A549 (cell line): Measurements from ENCODE around the gene DSC1. TPM values are rescaled to one million over a fixed set of nuclear protein-coding genes. Genes with fewer than 3 reads are reported as not detected.

Source experiments
- ATAC-seq, 2 experiments: fragments of 200-7000 bp in 1 of 2; fragments of >200 bp in 1 of 2; cut with Nextera tagmentation in 1 of 2; cut with Tn5 transposase in 1 of 2; 3 replicates each; pipeline versions ENCODE4 v1.8.0 to v1.9.1; 2018 to 2020; ENCODE audit warnings: mild to moderate bottlenecking in 1 of 2, moderate library complexity in 1 of 2
- CTCF ChIA-PET: fragments of 300-600 bp; sonication (Branson Sonifier 250); formaldehyde crosslinking; extraction: SDS; loops from one replicate; lab custom pipeline; 2021; ENCODE audit warnings: antibody characterized with exemption, inconsistent platforms; lab: Yijun Ruan, JAX
- POLR2A ChIA-PET: fragments of 350-600 bp; formaldehyde crosslinking; extraction: SDS; loops from one replicate; lab custom pipeline; 2021; ENCODE audit warnings: antibody characterized with exemption, inconsistent platforms; lab: Yijun Ruan, JAX
- DNase-seq, 2 experiments: peaks; one replicate each; pipeline versions ENCODE4 v3.0.0 to v3.0.0-alpha.2; 2011 to 2016; ENCODE audit warnings: low read depth in 1 of 2, low spot score in 1 of 2
- FAIRE-seq: peaks from 2 replicates; lab custom pipeline; 2011; peaks lifted over from hg19 to GRCh38; lab: Jason Lieb, UNC
- H3K27ac ChIP-seq, 2 experiments: fragments of >200 bp; sonication (Bioruptor Twin); formaldehyde crosslinking; 3 replicates each; pipeline ENCODE4 v1.5.1; 2016 to 2017
- H3K4me1 ChIP-seq: fragments of >200 bp; sonication (Bioruptor Twin); formaldehyde crosslinking; 3 replicates; pipeline ENCODE4 v1.6.1; 2016
- H3K4me2 ChIP-seq: fragments of >200 bp; sonication (Bioruptor Twin); formaldehyde crosslinking; 3 replicates; pipeline ENCODE4 v1.6.1; 2016
- H3K4me3 ChIP-seq: fragments of >200 bp; sonication (Bioruptor Twin); formaldehyde crosslinking; 3 replicates; pipeline ENCODE4 v1.5.1; 2016
- H3K9me3 ChIP-seq: fragments of >200 bp; sonication (Bioruptor Twin); formaldehyde crosslinking; 3 replicates; pipeline ENCODE4 v1.6.1; 2016
- CBX2 ChIP-seq: fragments of 200-600 bp; sonication (generic); IDR thresholded peaks from 2 replicates; pipeline ENCODE4 v1.6.1; 2016; ENCODE audit warnings: low read depth, mild to moderate bottlenecking, borderline replicate concordance
- CEBPB ChIP-seq, 2 experiments: fragments of >200 bp in 1 of 2; sonication (Bioruptor Twin) in 1 of 2; formaldehyde crosslinking in 1 of 2; IDR thresholded peaks; 2 replicates each; pipeline ENCODE4 v1.6.1; 2012 to 2016
- CHD2 ChIP-seq: fragments of 150-350 bp; IDR thresholded peaks from 2 replicates; pipeline ENCODE4 v1.6.1; 2014; ENCODE audit warnings: low read length; ENCODE audit not compliant: partially characterized antibody
- EHF ChIP-seq: fragments of 250-450 bp; sonication (Bioruptor Pico); IDR thresholded peaks from 2 replicates; pipeline ENCODE4 v1.5.0; 2020; ENCODE audit warnings: mild to moderate bottlenecking
- ELK1 ChIP-seq: fragments of 150-350 bp; IDR thresholded peaks from 2 replicates; pipeline ENCODE4 v1.6.1; 2014; ENCODE audit warnings: low read depth, mild to moderate bottlenecking, low read length
- EP300 ChIP-seq, 2 experiments: fragments of >200 bp; sonication (Bioruptor Twin); formaldehyde crosslinking; IDR thresholded peaks; 2 replicates in 1 of 2; 3 replicates in 1 of 2; pipeline ENCODE4 v1.6.1; 2016 to 2017
- FOSB ChIP-seq: fragments of 250-450 bp; sonication (Bioruptor Pico); IDR thresholded peaks from 2 replicates; pipeline ENCODE4 v1.5.0; 2020; ENCODE audit warnings: mild to moderate bottlenecking, moderate library complexity
- HES2 ChIP-seq: fragments of >200 bp; sonication (Bioruptor Twin); formaldehyde crosslinking; IDR thresholded peaks from 2 replicates; pipeline ENCODE4 v1.6.1; 2016
- HOXA7 ChIP-seq: fragments of 250-450 bp; sonication (Bioruptor Pico); IDR thresholded peaks from 2 replicates; pipeline ENCODE4 v1.5.0; 2020; ENCODE audit warnings: mild to moderate bottlenecking, moderate library complexity
- HOXB13 ChIP-seq: fragments of 250-450 bp; sonication (Bioruptor Pico); IDR thresholded peaks from 2 replicates; pipeline ENCODE4 v1.5.0; 2020; ENCODE audit warnings: low read depth, mild to moderate bottlenecking, moderate library complexity
- JUN ChIP-seq, 2 experiments: fragments of >200 bp; sonication (Bioruptor Twin); formaldehyde crosslinking; IDR thresholded peaks; 2 replicates in 1 of 2; 3 replicates in 1 of 2; pipeline ENCODE4 v1.6.1; 2016 to 2017
- MAZ ChIP-seq: fragments of 150-350 bp; IDR thresholded peaks from 2 replicates; pipeline ENCODE4 v1.6.1; 2014; ENCODE audit warnings: antibody characterized with exemption, low read depth, low read length, borderline replicate concordance
- NPAS2 ChIP-seq: fragments of 250-450 bp; sonication (Bioruptor Pico); IDR thresholded peaks from 2 replicates; pipeline ENCODE4 v1.8.0; 2022; ENCODE audit warnings: mild to moderate bottlenecking, moderate library complexity, borderline replicate concordance
- POLR2A ChIP-seq: IDR thresholded peaks from 2 replicates; pipeline ENCODE4 v1.6.1; 2012; ENCODE audit warnings: mild to moderate bottlenecking, low read length
- RAD21 ChIP-seq, 2 experiments: fragments of >200 bp in 1 of 2; sonication (Bioruptor Twin) in 1 of 2; formaldehyde crosslinking in 1 of 2; IDR thresholded peaks in 1 of 2; conservative IDR thresholded peaks in 1 of 2; 2 replicates in 1 of 2; 3 replicates in 1 of 2; pipeline ENCODE4 v1.6.1; 2012 to 2018; ENCODE audit warnings: inconsistent platforms in 1 of 2
- RARB ChIP-seq: fragments of 250-450 bp; sonication (Bioruptor Pico); IDR thresholded peaks from 2 replicates; pipeline ENCODE4 v1.8.0; 2021; ENCODE audit warnings: mild to moderate bottlenecking, moderate library complexity
- RFX5 ChIP-seq: fragments of 450-650 bp; IDR thresholded peaks from 2 replicates; pipeline ENCODE4 v1.7.1; 2014; ENCODE audit warnings: antibody characterized with exemption, mild to moderate bottlenecking, moderate library complexity
- RNF2 ChIP-seq: fragments of 200-600 bp; sonication (generic); IDR thresholded peaks from 2 replicates; pipeline ENCODE4 v1.6.1; 2016; ENCODE audit warnings: low read depth, mild to moderate bottlenecking, antibody characterized with exemption, moderate library complexity, borderline replicate concordance
- TP53 ChIP-seq: fragments of 250-450 bp; sonication (Bioruptor Pico); IDR thresholded peaks from 2 replicates; pipeline ENCODE4 v1.5.0; 2021; ENCODE audit warnings: mild to moderate bottlenecking, moderate library complexity
- ZC3H11A ChIP-seq: fragments of 450-650 bp; IDR thresholded peaks from 2 replicates; pipeline ENCODE4 v1.6.1; 2014; ENCODE audit warnings: antibody characterized with exemption, mild to moderate bottlenecking
- ZFP36 ChIP-seq: fragments of 450-650 bp; IDR thresholded peaks from 2 replicates; pipeline ENCODE4 v1.6.1; 2014; ENCODE audit warnings: borderline replicate concordance; ENCODE audit not compliant: partially characterized antibody
- ZNF302 ChIP-seq: fragments of 250-450 bp; sonication (Bioruptor Pico); IDR thresholded peaks from 2 replicates; pipeline ENCODE4 v1.9.0; 2021; ENCODE audit warnings: inconsistent platforms, mild to moderate bottlenecking, moderate library complexity
- ZSCAN20 ChIP-seq: fragments of 250-450 bp; sonication (Bioruptor Pico); IDR thresholded peaks from 2 replicates; pipeline ENCODE4 v1.8.0; 2022; ENCODE audit warnings: mild to moderate bottlenecking, moderate library complexity
- WGBS: methylation state at CpG from one replicate; pipeline ENCODE4 v1.1.6; 2017; ENCODE audit errors: missing lambda C conversion rate; 5-methylcytosine and 5-hydroxymethylcytosine counted together
- polyA plus RNA-seq, 4 experiments: library from polyadenylated mRNA; depleted of rRNA in 3 of 4; stranded (reverse); fragments of >200 nt; fragmentation: RNase III in 1 of 4; extraction: RNeasy Plus Mini Kit Qiagen cat#74134 plus additional on column Dnase treatment in 1 of 4; gene quantifications; 2 replicates in 3 of 4; 3 replicates in 1 of 4; pipeline ENCODE4 v1.2.3, GENCODE V29; 2011 to 2017
- TF ChIP-seq, protein P1 (sequence below): IDR thresholded peaks from 2 replicates; pipeline ENCODE4 v1.6.1; 2012
- TF ChIP-seq, protein P2 (sequence below): fragments of 250-450 bp; sonication (Bioruptor Pico); IDR thresholded peaks from 2 replicates; pipeline ENCODE4 v1.5.0; 2021; ENCODE audit warnings: mild to moderate bottlenecking, moderate library complexity, borderline replicate concordance
- TF ChIP-seq, protein P3 (sequence below): fragments of 200-600 bp; sonication (generic); IDR thresholded peaks from 2 replicates; pipeline ENCODE4 v1.6.1; 2016; ENCODE audit warnings: antibody characterized with exemption, mild to moderate bottlenecking, moderate library complexity

Gene DSC1
- polyA plus RNA-seq, 2 of the 4 experiments (the other 2 are of a cell fraction): not detected

DNA sequence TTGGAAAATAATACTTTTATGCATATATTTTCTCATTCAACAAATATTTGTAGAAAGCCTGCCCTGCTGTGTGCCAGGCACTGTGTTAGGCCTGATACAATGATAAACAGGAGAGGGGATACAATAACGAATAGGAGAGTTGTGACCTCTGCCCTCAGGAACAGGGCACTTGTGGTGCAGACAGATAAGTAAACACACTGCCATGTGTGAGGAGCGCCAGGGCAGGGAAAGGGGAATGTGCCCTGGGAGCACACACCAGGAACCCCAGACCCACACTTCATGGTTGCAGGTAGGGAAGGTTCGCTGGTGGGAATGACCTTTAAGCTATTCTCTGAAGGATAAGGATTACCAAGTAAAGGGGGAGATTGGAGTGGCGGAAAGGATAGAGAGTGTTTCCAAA lies 42.2 kb upstream of the DSC1 start:
- TF ChIP-seq ZSCAN20 (no peak), EP300 (IDR thresholded peaks at IDR 0.05) (no peak), ZNF302 (no peak), POLR2A (no peak), CBX2 (no peak), FOSB (CRISPR knock-in tag) (no peak), RAD21 (conservative IDR thresholded peaks at IDR 0.05 in 1 of 2, IDR thresholded peaks at IDR 0.05 in 1 of 2) (no peak), JUN (IDR thresholded peaks at IDR 0.05) (no peak), TP53 (no peak), HOXA7 (CRISPR knock-in tag) (no peak), ELK1 (no peak), RNF2 (no peak)
- TF ChIP-seq, protein P1, sequence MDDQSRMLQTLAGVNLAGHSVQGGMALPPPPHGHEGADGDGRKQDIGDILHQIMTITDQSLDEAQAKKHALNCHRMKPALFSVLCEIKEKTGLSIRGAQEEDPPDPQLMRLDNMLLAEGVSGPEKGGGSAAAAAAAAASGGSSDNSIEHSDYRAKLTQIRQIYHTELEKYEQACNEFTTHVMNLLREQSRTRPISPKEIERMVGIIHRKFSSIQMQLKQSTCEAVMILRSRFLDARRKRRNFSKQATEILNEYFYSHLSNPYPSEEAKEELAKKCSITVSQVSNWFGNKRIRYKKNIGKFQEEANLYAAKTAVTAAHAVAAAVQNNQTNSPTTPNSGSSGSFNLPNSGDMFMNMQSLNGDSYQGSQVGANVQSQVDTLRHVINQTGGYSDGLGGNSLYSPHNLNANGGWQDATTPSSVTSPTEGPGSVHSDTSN: no peak
- ChIA-PET CTCF (no interaction called here), POLR2A (no interaction called here)
- no peak overlapping the region for H3K4me2 ChIP-seq
- H3K27ac ChIP-seq: no peak overlapping the region
- peaks cover 23% of the 10 kb centered on the region for H3K4me1 ChIP-seq
- no peaks in the 10 kb centered on the region for H3K9me3 ChIP-seq
- 72% methylated on average over 4 of the region's 4 CpGs for WGBS
- DNase-seq: no peak
- H3K4me3 ChIP-seq: no peak overlapping the region
- no peak for ATAC-seq
- no peak for FAIRE-seq

GRCh38 chr18:31204166-31204565 lies 41.5 kb upstream of the DSC1 start:
- FAIRE-seq: no peak
- Histone ChIP-seq H3K9me3 (no peaks in the 10 kb centered on the region), H3K4me2 (no peak overlapping the region), H3K4me3 (no peak overlapping the region), H3K4me1 (peaks cover 29% of the 10 kb centered on the region), H3K27ac (no peak overlapping the region)
- 85% methylated on average over 2 of the region's 2 CpGs for WGBS
- ChIA-PET POLR2A (no interaction called here), CTCF (no interaction called here)
- no peak for DNase-seq
- no peak for TF ChIP-seq HOXB13 (CRISPR knock-in tag)
- TF ChIP-seq RFX5: no peak
- no peak for TF ChIP-seq CHD2
- TF ChIP-seq ZSCAN20: no peak
- TF ChIP-seq MAZ: no peak
- no peak for TF ChIP-seq ZFP36
- TF ChIP-seq, protein P2, sequence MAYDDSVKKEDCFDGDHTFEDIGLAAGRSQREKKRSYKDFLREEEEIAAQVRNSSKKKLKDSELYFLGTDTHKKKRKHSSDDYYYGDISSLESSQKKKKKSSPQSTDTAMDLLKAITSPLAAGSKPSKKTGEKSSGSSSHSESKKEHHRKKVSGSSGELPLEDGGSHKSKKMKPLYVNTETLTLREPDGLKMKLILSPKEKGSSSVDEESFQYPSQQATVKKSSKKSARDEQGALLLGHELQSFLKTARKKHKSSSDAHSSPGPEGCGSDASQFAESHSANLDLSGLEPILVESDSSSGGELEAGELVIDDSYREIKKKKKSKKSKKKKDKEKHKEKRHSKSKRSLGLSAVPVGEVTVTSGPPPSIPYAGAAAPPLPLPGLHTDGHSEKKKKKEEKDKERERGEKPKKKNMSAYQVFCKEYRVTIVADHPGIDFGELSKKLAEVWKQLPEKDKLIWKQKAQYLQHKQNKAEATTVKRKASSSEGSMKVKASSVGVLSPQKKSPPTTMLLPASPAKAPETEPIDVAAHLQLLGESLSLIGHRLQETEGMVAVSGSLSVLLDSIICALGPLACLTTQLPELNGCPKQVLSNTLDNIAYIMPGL (CRISPR knock-in tag): no peak
- TF ChIP-seq HES2: no peak
- no peak for ATAC-seq

GRCh38 chr18:31203794-31204148 lies 41.1 kb upstream of the DSC1 start:
- no peak overlapping the region for H3K4me2 ChIP-seq
- no peaks in the 10 kb centered on the region for H3K9me3 ChIP-seq
- no peak for ATAC-seq
- WGBS: 74% methylated on average over 5 of the region's 5 CpGs
- CTCF ChIA-PET: interaction anchor here (1.0 kb wide), 1 partner anchor 104 kb away, joined by 4 read pairs; no protein-coding TSS in a partner anchor
- H3K4me1 ChIP-seq: peaks cover 33% of the 10 kb centered on the region
- POLR2A ChIA-PET: no interaction called here
- FAIRE-seq: no peak
- no peak for DNase-seq
- H3K27ac ChIP-seq: no peak overlapping the region
- H3K4me3 ChIP-seq: no peak overlapping the region
- TF ChIP-seq, protein P3, sequence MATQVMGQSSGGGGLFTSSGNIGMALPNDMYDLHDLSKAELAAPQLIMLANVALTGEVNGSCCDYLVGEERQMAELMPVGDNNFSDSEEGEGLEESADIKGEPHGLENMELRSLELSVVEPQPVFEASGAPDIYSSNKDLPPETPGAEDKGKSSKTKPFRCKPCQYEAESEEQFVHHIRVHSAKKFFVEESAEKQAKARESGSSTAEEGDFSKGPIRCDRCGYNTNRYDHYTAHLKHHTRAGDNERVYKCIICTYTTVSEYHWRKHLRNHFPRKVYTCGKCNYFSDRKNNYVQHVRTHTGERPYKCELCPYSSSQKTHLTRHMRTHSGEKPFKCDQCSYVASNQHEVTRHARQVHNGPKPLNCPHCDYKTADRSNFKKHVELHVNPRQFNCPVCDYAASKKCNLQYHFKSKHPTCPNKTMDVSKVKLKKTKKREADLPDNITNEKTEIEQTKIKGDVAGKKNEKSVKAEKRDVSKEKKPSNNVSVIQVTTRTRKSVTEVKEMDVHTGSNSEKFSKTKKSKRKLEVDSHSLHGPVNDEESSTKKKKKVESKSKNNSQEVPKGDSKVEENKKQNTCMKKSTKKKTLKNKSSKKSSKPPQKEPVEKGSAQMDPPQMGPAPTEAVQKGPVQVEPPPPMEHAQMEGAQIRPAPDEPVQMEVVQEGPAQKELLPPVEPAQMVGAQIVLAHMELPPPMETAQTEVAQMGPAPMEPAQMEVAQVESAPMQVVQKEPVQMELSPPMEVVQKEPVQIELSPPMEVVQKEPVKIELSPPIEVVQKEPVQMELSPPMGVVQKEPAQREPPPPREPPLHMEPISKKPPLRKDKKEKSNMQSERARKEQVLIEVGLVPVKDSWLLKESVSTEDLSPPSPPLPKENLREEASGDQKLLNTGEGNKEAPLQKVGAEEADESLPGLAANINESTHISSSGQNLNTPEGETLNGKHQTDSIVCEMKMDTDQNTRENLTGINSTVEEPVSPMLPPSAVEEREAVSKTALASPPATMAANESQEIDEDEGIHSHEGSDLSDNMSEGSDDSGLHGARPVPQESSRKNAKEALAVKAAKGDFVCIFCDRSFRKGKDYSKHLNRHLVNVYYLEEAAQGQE: no peak
- no peak for TF ChIP-seq EP300 (IDR thresholded peaks at IDR 0.05)
- no peak for TF ChIP-seq RARB (CRISPR knock-in tag)
- no peak for TF ChIP-seq CEBPB (IDR thresholded peaks at IDR 0.05)
- TF ChIP-seq, protein P2 (CRISPR knock-in tag): no peak
- no peak for TF ChIP-seq NPAS2 (CRISPR knock-in tag)
- no peak for TF ChIP-seq TP53
- TF ChIP-seq ZNF302: no peak
- no peak for TF ChIP-seq HOXA7 (CRISPR knock-in tag)
- TF ChIP-seq EHF: no peak
- TF ChIP-seq ZC3H11A: no peak
